ENCODE results near the gene ZC3H12D. TPM values are rescaled to one million over a fixed set of nuclear protein-coding genes. Genes with fewer than 3 reads are reported as not detected.
"Not testable (repeated sequence)": the region's sequence is repeated elsewhere in the genome, so short reads cannot be mapped to it uniquely, and the experiment has no call there.

The ZC3H12D gene
- total RNA-seq, 2 donors from 2014 or later: 4.3 to 4.9 TPM

DNA sequence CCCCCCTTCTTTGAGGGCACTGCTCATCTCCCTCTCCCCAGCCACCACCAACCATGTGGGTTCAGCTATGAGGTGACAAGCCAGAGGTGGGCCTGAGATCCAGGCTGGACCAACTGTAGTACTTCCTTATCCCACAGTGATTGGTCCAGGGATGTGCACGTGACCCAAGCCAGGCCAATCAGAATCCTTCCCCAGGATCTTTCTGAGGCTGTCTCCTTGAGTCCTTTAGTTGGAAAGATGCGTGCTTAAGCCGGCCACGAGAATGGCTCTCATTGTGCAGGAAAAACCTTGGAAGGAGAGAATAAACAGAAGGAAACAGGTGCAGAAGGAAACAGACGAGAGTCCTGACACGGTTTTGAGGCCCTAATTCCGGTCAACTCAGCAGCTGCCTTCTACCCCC lies 39.2 kb downstream of the ZC3H12D start:
- no peak overlapping the region for H3K9ac ChIP-seq (ENCODE audit: low read depth in 2 of 2, low read length in 2 of 2)
- no peak overlapping the region for H3K27ac ChIP-seq
- DNase-seq: no peak
- H3K4me1 ChIP-seq: peaks cover 6% of the 10 kb centered on the region
- no peaks in the 10 kb centered on the region for H3K36me3 ChIP-seq
- H3K4me3 ChIP-seq: no peak overlapping the region
- no peaks in the 10 kb centered on the region for H3K9me3 ChIP-seq
- intact Hi-C loops (cut with DNase I): no loop called here
- TF ChIP-seq CTCF (IDR thresholded peaks at IDR 0.05): no peak
- H3K27me3 ChIP-seq: no peaks in the 10 kb centered on the region

GRCh38 chr6:149445095-149445466 lies 39.7 kb downstream of the ZC3H12D start:
- Histone ChIP-seq H3K27ac (no peak overlapping the region), H3K4me1 (peaks cover 1% of the 10 kb centered on the region), H3K4me3 (no peak overlapping the region), H3K9me3 (no peaks in the 10 kb centered on the region), H3K27me3 (no peaks in the 10 kb centered on the region), H3K36me3 (no peaks in the 10 kb centered on the region), H3K9ac (ENCODE audit: low read depth in 2 of 2, low read length in 2 of 2) (no peak overlapping the region)
- intact Hi-C loops (cut with DNase I): no loop called here
- no peak for TF ChIP-seq CTCF (IDR thresholded peaks at IDR 0.05)
- DNase-seq: no peak

GRCh38 chr6:149444360-149445094 lies 40.3 kb downstream of the ZC3H12D start:
- intact Hi-C loops (cut with DNase I); H3K36me3 ChIP-seq; H3K4me3 ChIP-seq; H3K27ac ChIP-seq; H3K9me3 ChIP-seq; DNase-seq; H3K4me1 ChIP-seq; H3K27me3 ChIP-seq; H3K9ac ChIP-seq (ENCODE audit: low read depth in 2 of 2, low read length in 2 of 2): not testable (repeated sequence)

DNA sequence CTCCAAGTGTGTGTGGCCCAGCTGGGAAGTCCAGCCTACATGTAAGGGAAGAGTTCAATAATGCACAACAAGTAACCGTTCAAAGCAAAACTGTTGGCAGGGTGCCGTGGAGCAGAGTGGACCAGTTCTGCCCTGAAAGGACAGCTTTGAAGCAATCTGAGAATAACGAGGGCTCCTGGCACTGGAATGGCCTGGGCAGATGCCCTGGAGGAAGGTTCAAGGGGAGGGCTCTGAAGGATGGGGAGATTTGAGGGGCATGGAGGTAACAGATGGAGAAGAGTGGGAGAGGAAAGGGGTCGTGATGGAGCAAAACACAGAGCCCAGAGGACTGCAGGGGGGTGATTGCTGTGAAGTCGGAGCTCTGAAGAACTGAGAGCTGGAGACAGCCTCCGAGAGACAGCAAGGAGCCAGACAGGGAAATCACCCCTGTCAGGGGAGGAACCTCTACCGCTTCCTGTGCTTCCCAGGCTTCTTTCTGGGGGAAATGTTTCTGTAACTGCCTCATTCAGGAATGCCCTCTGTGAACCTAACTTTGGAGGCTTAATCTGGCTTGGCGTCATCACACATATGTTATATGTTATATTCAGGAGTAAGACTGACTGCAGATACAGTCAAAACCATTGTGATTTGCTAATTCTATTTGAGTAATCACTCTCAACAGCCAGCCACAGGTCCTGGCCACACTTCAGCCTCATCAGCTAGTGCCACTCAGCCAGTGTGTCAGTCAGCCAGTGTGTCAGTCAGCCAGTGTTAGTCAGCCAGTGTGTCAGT lies 41.2 kb downstream of the ZC3H12D start:
- Histone ChIP-seq H3K4me3 (no peak overlapping the region), H3K36me3 (no peaks in the 10 kb centered on the region), H3K4me1 (no peaks in the 10 kb centered on the region), H3K9ac (ENCODE audit: low read depth in 2 of 2, low read length in 2 of 2) (no peak overlapping the region), H3K27me3 (no peaks in the 10 kb centered on the region), H3K9me3 (no peaks in the 10 kb centered on the region), H3K27ac (no peak overlapping the region)
- intact Hi-C loops (cut with DNase I): no loop called here
- no peak for DNase-seq
- no peak for TF ChIP-seq CTCF (IDR thresholded peaks at IDR 0.05)

DNA sequence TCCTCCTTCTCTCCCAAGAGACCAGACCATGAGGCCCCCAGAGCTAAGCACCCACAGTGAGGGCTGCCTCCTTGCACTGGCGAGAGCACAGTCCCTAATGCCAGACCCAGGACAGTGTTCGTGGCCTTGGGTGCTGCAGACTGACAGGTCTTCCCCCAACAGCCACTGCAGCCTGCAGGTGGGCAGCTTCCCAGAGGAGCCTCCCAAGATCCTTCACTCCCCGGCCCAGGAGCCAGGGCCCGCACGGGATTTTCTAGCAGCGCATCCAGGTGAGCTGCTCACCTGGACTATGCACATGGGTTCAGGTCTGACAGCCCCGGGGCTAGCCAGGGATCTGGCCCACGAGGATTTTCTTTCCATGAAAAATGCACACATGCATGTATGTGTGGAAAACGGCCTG lies 43.1 kb downstream of the ZC3H12D start:
- Histone ChIP-seq H3K27ac (no peak overlapping the region), H3K9me3 (no peaks in the 10 kb centered on the region), H3K4me1 (no peaks in the 10 kb centered on the region), H3K9ac (ENCODE audit: low read depth in 2 of 2, low read length in 2 of 2) (no peak overlapping the region), H3K36me3 (no peaks in the 10 kb centered on the region), H3K27me3 (no peaks in the 10 kb centered on the region), H3K4me3 (no peak overlapping the region)
- no peak for DNase-seq
- intact Hi-C loops (cut with DNase I): no loop called here
- no peak for TF ChIP-seq CTCF (IDR thresholded peaks at IDR 0.05)
